Measurements from ENCODE around the gene MRPL4. TPM values are rescaled to one million over a fixed set of nuclear protein-coding genes. Genes with fewer than 3 reads are reported as not detected.
"Not testable (repeated sequence)": the region's sequence is repeated elsewhere in the genome, so short reads cannot be mapped to it uniquely, and the experiment has no call there.

MRPL4 gene
- total RNA-seq, 4 donors from 2014 or later, result 39.9 to 78.0 (median 61.7) TPM

DNA sequence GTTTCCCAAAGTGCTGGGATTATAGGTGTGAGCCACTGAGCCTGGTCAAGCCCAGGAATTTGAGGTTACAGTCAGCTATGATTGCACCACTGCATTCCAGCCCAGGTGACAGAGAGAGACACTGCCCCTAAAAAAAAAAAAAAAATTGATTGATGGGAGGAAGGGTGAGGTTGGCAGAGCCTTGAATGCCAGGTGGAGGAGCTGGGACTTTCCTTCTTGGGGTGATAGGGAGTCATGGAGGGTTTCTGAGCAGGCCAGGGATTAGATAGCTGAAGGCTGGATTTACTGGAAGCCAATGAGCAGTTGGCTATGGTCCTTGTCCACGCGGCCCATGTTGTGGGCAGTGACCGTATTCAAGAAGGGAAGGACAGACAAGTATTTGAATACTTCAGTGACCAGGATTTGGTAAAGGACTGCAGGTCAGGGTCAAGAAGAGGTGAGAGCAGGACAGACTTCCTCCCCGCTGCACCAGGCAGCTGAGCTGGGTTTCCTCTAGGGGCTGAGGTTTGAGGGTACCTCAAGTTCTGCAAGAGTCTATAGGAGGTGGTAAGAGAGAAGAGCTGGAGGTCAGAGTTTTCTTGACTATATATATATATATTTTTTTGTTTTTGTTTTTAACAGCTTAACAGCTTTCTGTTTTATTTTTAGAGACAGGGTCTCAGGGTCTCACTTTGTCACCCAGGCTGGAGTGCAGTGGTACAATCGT, 27.9 kb downstream of the MRPL4 start:
- Histone ChIP-seq H3K27me3 (peaks cover 0 to 17% (median 0%) of the 10 kb centered on the region in 4 donors), H3K27ac (replicated peaks in 1 of 4) (no peak overlapping the region), H3K36me3 (peaks cover 13 to 60% (median 30%) of the 10 kb centered on the region in 4 donors), H3K4me1 (peaks cover 0 to 4% (median 0%) of the 10 kb centered on the region in 4 donors), H3K9me3 (no peaks in the 10 kb centered on the region), H3K4me3 (no peak overlapping the region)
- no peak for DNase-seq (ENCODE audit: extremely low spot score)
- TF ChIP-seq POLR2A (IDR thresholded peaks at IDR 0.05; ENCODE audit: low read depth), result no peak
- intact Hi-C loops (cut with DNase I), result no loop called here
- 78% methylated on average over 5 of the region's 5 CpGs for WGBS

DNA sequence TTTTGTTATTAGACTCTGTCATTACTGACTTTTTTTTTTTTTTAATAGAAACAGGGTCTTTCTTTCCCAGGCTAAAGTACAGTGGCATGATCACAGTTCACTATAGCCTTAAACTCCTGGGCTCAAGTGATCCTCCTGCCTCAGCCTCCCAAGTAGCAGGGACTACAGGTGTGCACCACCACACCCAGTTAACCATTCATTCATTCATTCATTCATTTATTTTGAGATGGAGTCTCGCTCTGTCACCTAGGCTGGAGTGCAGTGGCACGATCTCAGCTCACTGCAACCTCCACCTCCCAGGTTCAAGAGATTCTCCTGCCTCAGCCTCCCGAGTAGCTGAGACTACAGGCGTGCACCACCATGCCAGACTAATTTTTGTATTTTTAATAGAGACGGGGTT, 30.0 kb downstream of the MRPL4 start:
- intact Hi-C loops (cut with DNase I); H3K27ac ChIP-seq (replicated peaks in 1 of 4); H3K4me3 ChIP-seq; DNase-seq (ENCODE audit: extremely low spot score); H3K9me3 ChIP-seq: not testable (repeated sequence)
- 94% methylated on average over 5 of the region's 5 CpGs for WGBS
- Histone ChIP-seq H3K36me3 (peaks cover 13 to 58% (median 32%) of the 10 kb centered on the region in 4 donors), H3K27me3 (peaks cover 0 to 37% (median 3%) of the 10 kb centered on the region in 4 donors), H3K4me1 (peaks cover 5 to 20% (median 13%) of the 10 kb centered on the region in 4 donors)

GRCh38 chr19:10283301-10284064, 31.5 kb downstream of the MRPL4 start:
- intact Hi-C loops (cut with DNase I), result no loop called here

DNA sequence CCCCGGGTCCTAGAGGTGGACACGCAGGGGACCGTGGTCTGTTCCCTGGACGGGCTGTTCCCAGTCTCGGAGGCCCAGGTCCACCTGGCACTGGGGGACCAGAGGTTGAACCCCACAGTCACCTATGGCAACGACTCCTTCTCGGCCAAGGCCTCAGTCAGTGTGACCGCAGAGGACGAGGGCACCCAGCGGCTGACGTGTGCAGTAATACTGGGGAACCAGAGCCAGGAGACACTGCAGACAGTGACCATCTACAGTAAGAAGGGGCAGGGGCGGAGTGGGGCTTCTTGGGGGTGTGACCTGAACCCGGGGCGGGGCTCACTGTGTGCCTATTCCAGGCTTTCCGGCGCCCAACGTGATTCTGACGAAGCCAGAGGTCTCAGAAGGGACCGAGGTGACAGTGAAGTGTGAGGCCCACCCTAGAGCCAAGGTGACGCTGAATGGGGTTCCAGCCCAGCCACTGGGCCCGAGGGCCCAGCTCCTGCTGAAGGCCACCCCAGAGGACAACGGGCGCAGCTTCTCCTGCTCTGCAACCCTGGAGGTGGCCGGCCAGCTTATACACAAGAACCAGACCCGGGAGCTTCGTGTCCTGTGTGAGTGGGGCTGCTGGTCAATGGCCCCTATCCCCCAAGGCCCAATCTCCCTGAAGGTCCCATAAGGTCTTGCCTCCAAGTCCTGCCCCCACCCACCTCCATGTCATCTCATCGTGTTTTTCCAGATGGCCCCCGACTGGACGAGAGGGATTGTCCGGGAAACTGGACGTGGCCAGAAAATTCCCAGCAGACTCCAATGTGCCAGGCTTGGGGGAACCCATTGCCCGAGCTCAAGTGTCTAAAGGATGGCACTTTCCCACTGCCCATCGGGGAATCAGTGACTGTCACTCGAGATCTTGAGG, 32.3 kb downstream of the MRPL4 start:
- Histone ChIP-seq H3K4me3 (no peak overlapping the region), H3K9me3 (no peaks in the 10 kb centered on the region), H3K4me1 (peaks cover 28 to 38% (median 34%) of the 10 kb centered on the region in 4 donors), H3K27me3 (peaks cover 0 to 60% (median 25%) of the 10 kb centered on the region in 4 donors), H3K27ac (replicated peaks in 1 of 4) (no peak overlapping the region), H3K36me3 (peaks cover 7 to 39% (median 29%) of the 10 kb centered on the region in 4 donors)
- intact Hi-C loops (cut with DNase I), result no loop called here
- TF ChIP-seq POLR2AphosphoS5 (IDR thresholded peaks at IDR 0.05) (no peak), CTCF (IDR thresholded peaks at IDR 0.05) (no peak), POLR2A (IDR thresholded peaks at IDR 0.05; ENCODE audit: low read depth) (no peak), EP300 (IDR thresholded peaks at IDR 0.05) (no peak)
- 93% methylated on average over 31 of the region's 34 CpGs for WGBS
- no peak for DNase-seq (ENCODE audit: extremely low spot score)

More at GRCh38 chr19:10283301-10284064, 31.5 kb downstream of the MRPL4 start:
- H3K9me3 ChIP-seq, result no peaks in the 10 kb centered on the region
- H3K27ac ChIP-seq (replicated peaks in 1 of 4), result no peak overlapping the region
- DNase-seq (ENCODE audit: extremely low spot score), result no peak
- peaks cover 20 to 34% (median 25%) of the 10 kb centered on the region in 4 donors for H3K4me1 ChIP-seq
- no peak overlapping the region for H3K4me3 ChIP-seq
- peaks cover 0 to 52% (median 17%) of the 10 kb centered on the region in 4 donors for H3K27me3 ChIP-seq
- 76% methylated on average over 22 of the region's 23 CpGs for WGBS
- peaks cover 11 to 47% (median 29%) of the 10 kb centered on the region in 4 donors for H3K36me3 ChIP-seq
- no peak for TF ChIP-seq POLR2AphosphoS5 (IDR thresholded peaks at IDR 0.05)
- no peak for TF ChIP-seq EP300 (IDR thresholded peaks at IDR 0.05)
- TF ChIP-seq CTCF (IDR thresholded peaks at IDR 0.05), result no peak
- TF ChIP-seq POLR2A (IDR thresholded peaks at IDR 0.05; ENCODE audit: low read depth), result no peak

DNA sequence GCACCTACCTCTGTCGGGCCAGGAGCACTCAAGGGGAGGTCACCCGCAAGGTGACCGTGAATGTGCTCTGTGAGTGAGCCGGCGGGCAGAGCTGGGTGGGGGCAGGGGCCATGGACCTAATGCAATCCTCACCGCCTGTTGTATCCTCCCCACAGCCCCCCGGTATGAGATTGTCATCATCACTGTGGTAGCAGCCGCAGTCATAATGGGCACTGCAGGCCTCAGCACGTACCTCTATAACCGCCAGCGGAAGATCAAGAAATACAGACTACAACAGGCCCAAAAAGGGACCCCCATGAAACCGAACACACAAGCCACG, 32.9 kb downstream of the MRPL4 start:
- no peak for TF ChIP-seq CTCF (IDR thresholded peaks at IDR 0.05)
- no peak for TF ChIP-seq POLR2A (IDR thresholded peaks at IDR 0.05; ENCODE audit: low read depth)
- TF ChIP-seq POLR2AphosphoS5 (IDR thresholded peaks at IDR 0.05), result no peak
- no peak for TF ChIP-seq EP300 (IDR thresholded peaks at IDR 0.05)
- 99% methylated on average over 10 of the region's 13 CpGs for WGBS
- H3K4me1 ChIP-seq, result peaks cover 34 to 44% (median 40%) of the 10 kb centered on the region in 4 donors
- H3K27me3 ChIP-seq, result peaks cover 0 to 66% (median 31%) of the 10 kb centered on the region in 4 donors
- H3K9me3 ChIP-seq, result no peaks in the 10 kb centered on the region
- H3K27ac ChIP-seq (replicated peaks in 1 of 4), result no peak overlapping the region
- H3K4me3 ChIP-seq, result no peak overlapping the region
- intact Hi-C loops (cut with DNase I), result no loop called here
- H3K36me3 ChIP-seq, result peaks cover 7 to 38% (median 27%) of the 10 kb centered on the region in 4 donors
- no peak for DNase-seq (ENCODE audit: extremely low spot score)
